Measurements from ENCODE around the gene TTC31.
"Not testable (repeated sequence)": the region's sequence is repeated elsewhere in the genome, so short reads cannot be mapped to it uniquely, and the experiment has no call there.

TTC31 gene

DNA sequence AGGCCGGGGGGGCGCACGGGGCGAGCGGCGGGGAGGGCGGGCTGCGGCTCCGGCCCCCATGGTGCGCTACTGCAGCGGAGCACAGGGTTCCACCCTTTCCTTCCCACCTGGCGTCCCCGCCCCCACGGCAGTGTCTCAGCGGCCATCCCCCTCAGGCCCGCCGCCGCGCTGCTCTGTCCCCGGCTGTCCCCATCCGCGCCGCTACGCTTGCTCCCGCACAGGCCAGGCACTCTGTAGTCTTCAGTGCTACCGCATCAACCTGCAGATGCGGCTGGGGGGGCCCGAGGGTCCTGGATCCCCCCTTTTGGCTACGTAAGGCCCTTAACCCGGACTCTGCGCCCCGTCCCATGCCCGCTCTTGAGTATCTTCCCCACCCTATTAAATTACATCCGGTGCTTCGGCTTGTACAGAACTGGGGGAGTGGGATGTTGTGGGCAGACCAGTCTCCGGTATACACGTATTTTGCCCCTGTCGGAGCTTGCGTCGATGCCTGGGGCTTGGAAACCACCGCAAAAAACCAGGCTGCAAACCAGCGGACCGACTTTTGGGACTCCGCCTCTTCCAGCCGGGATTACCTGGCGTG, 25.2 kb upstream of the TTC31 start:
- DNase-seq, result peak; percentile 91

- peak; percentile 100 for DNase-seq
Observed at GRCh38 chr2:74458132-74458937, 24.5 kb upstream of the TTC31 start, which contains the start of gene WBP1. Gene WBP1 (plus strand): TSS chr2:74458438. CDS start chr2:74458603, 165 bp downstream.

DNA sequence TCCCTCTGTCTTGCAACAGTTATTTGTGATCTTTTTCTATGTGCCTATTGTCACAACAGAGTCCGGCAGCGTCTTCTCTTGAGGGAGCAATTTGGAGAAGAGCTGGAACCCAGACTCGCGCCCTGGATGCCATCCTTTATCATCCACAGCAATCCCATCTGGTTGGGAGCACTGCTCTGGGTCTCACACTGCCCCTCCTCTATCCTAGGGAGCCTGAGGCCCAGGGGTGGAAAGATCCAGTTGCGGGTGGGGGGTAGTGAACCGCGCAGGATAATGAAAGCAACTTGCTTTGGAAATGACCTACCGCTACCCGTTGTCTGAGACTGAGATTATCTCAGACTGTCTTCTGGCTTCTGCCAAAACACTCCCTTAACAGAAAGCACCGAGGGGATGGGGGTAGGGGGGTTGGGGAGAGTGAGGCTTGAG, 23.9 kb upstream of the TTC31 start:
- DNase-seq, result peak; percentile 51

DNA sequence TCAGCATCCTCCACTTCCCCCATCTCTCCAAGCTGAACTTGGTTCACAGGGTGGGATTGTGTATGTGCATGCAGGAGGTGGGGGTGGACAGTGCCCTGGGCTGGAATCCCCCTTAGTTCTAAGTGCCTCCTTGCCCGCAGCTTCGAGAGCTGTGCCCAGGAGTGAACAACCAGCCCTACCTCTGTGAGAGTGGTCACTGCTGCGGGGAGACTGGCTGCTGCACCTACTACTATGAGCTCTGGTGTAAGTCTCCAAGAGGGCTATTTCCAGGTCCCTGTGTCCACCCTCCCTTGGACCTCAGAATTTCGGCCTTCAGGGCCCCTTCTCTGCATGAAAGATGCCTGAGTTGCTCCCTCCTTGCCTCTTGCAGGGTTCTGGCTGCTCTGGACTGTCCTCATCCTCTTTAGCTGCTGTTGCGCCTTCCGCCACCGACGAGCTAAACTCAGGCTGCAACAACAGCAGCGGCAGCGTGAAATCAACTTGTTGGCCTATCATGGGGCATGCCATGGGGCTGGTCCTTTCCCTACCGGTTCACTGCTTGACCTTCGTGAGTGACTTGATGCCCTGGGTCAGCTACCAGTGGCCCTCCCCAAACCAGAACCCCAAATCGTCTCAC, 23.3 kb upstream of the TTC31 start:
- DNase-seq, result not testable (repeated sequence)

DNA sequence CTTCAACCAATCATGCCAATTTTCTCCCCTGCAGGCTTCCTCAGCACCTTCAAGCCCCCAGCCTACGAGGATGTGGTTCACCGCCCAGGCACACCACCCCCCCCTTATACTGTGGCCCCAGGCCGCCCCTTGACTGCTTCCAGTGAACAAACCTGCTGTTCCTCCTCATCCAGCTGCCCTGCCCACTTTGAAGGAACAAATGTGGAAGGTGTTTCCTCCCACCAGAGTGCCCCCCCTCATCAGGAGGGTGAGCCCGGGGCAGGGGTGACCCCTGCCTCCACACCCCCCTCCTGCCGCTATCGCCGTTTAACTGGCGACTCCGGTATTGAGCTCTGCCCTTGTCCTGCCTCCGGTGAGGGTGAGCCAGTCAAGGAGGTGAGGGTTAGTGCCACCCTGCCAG, 22.7 kb upstream of the TTC31 start:
- DNase-seq, result not testable (repeated sequence)

DNA sequence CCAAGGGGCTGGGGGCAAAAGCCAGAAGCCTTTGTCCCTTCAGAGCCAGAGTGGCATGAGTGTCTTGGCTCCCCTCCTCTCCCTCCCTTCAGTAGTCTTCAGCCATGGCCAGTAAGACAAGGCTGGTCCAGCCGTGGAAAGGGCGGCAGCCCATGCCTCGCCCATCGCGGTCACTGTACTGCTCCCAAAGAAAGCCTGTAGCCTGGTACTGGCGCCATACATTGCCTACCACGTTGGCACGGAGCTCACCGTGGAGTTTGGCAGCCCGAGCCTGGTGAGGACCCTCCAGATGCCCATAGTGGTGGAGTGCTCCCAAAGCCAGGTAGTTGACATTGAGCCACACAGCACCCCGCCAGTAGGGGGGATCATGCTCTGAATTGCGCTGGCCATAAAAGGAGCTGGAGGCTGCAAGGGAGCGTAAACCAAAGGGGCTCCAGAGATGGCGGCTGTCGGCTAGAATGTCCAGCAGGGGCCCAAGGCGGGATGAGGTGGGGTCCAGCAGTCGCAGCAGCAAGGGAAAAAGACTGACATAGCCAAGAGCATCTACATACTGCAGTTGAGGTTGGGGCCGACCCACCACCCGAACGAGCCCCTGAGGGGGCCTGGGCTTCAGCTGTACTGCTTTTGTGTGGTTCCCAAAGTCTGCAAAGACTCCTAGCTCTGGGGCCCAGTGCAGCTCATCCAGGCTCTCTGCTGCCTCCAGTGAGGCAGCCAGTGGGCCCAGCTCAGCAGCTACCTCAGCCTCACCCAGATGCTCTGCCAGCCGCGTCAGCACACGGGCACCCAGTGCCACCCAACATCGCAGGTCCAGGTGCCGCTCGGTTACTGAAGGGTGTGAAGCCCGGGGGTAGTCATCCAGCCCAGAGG, 21.5 kb upstream of the TTC31 start:
- peak; percentile 29 for DNase-seq

- no peak for DNase-seq
Observed at GRCh38 chr2:74462054-74462785, 20.7 kb upstream of the TTC31 start.

GRCh38 chr2:74462786-74463105, 20.1 kb upstream of the TTC31 start:
- DNase-seq, result no peak

DNA sequence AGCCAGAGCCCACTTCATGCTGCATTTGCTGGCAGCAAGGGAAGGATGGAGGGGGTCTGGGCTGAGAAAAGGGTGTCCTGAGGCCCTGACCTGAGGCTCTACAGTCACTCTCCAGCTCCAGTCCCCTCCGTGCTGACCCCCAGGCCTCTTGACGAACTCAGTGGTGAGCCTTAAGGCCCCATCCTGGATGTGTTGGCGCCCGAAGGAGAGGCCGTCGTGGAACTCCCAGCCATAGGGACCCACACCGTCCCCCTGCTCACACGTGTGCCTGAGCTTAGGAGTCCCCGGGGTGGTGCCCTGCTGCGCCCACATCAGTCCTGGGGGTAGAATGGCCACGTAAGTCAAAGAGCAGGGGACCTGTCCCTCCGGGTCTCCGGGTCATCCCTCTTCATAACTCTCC, 18.5 kb upstream of the TTC31 start:
- peak; percentile 54 for DNase-seq

- not testable (repeated sequence) for DNase-seq
Observed at GRCh38 chr2:74470742-74471141, 12.1 kb upstream of the TTC31 start.

DNA sequence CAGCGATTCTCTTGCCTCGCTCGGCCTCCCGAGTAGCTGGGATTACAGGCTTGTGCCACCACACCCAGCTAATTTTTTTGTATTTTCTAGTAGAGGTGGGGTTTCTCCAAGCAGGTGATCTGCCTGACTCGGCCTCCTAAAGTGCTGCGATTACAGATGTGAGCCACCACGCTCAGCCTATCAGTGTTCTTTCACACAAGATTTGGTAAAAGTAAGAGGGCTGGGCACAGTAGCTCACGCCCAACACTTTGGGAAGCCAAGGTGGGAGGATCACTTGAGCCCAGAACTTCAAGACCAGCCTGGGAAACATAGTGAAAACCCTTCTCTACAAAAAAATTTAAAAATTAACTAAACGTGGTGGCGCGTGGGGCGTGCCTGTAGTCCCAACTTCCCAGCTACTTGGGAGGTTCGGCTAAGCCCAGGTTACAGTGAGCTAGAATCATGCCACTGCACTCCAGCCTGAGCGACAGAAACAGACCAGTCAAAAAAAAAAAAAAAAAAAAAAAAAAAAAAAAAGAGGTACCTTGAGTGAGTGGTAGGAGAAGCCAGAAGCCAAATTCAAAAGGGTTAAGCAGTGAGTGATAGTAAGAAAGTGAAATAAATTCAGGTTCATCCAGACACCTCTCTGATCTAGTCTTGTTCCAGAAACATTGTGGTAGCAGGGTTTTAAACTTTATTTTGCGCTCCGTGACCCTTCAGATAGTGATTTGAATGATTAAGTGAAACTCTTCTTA, 11.4 kb upstream of the TTC31 start:
- DNase-seq, result peak; percentile 48

GRCh38 chr2:74472086-74472944, 10.6 kb upstream of the TTC31 start, which contains the start of gene MRPL53:
Gene MRPL53 (minus strand): TSS chr2:74472680. CDS start chr2:74472660, 20 bp downstream.
- DNase-seq, result peak; percentile 98

GRCh38 chr2:74472945-74473258, 10.0 kb upstream of the TTC31 start:
- no peak for DNase-seq

DNA sequence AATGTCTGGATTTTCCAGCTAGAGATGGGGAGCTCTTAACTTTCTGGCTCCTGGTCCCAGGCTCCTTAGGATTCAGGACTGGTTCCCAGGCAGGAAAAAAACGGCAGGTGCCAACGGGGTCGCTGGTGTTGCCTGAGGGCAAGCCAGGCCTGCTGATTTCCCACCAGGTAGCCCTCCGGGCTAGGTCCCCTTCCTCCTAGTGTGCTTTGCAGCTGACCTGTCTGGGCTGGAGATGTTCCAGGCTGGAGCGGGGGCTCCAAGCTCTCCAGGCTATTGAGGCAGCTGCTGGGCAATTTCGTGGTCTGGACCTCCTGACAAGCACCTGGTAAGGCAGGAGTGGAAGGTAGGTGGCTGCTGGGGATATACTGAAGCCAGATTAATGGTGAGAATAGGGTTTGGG, 8.4 kb upstream of the TTC31 start:
- no peak for DNase-seq

DNA sequence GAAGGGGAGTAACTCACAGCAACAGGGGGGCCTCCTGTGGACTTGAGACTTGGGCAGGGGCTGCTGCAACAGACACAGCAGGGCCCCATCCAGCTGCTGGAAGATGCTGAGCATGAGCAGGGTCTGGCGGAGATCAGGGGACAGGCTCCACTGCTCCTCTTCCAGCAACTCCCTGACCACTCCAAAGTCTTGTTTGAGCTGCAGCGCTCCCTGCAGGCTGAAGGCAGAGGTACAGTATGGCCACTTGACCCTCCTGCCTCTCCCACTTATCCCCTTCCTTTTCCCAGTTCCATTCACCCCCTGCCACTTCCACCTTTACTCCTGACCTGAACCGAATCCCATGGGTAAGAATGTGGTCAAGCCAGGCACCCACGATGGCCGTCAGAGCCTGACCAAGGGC, 8.0 kb upstream of the TTC31 start:
- DNase-seq, result peak; percentile 31

- no peak for DNase-seq
Observed at GRCh38 chr2:74481431-74481830, 1.4 kb upstream of the TTC31 start.

GRCh38 chr2:74481961-74482800, 700 bp upstream of the TTC31 start:
- peak; percentile 83 for DNase-seq

- DNase-seq, result not testable (repeated sequence)
Observed at GRCh38 chr2:74483675-74484164, 839 bp downstream of the TTC31 start.

- DNase-seq, result no peak
Observed at GRCh38 chr2:74486141-74486540, 3.3 kb downstream of the TTC31 start.
